ENCODE measurements around the gene NTM.

DNA sequence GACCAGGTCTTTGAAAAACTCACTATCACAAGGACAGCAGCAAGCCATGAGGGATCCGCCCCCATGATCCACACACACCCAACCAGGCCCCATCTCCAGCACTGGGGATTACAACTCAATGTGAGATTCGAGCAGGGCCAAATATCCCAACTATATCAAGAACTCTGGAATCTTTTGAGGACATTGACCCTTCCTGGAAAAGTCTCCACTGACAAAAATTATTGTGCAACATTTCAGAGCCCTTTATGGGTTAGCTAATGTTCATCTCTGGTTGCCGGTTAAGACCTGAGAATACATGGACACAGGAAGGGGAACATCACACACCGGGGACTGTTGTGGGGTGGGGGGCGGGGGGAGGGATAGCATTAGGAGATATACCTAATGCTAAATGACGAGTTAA, 479.1 kb downstream of the NTM start:
- TF ChIP-seq, protein P1, sequence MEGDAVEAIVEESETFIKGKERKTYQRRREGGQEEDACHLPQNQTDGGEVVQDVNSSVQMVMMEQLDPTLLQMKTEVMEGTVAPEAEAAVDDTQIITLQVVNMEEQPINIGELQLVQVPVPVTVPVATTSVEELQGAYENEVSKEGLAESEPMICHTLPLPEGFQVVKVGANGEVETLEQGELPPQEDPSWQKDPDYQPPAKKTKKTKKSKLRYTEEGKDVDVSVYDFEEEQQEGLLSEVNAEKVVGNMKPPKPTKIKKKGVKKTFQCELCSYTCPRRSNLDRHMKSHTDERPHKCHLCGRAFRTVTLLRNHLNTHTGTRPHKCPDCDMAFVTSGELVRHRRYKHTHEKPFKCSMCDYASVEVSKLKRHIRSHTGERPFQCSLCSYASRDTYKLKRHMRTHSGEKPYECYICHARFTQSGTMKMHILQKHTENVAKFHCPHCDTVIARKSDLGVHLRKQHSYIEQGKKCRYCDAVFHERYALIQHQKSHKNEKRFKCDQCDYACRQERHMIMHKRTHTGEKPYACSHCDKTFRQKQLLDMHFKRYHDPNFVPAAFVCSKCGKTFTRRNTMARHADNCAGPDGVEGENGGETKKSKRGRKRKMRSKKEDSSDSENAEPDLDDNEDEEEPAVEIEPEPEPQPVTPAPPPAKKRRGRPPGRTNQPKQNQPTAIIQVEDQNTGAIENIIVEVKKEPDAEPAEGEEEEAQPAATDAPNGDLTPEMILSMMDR (tag by site-specific recombination; IDR thresholded peaks at IDR 0.05), result no peak
- TF ChIP-seq, protein P2, sequence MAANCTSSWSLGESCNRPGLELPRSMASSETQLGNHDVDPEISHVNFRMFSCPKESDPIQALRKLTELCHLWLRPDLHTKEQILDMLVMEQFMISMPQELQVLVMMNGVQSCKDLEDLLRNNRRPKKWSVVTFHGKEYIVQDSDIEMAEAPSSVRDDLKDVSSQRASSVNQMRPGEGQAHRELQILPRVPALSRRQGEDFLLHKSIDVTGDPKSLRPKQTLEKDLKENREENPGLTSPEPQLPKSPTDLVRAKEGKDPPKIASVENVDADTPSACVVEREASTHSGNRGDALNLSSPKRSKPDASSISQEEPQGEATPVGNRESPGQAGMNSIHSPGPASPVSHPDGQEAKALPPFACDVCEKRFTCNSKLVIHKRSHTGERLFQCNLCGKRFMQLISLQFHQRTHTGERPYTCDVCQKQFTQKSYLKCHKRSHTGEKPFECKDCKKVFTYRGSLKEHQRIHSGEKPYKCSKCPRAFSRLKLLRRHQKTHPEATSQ (tag by site-specific recombination; IDR thresholded peaks at IDR 0.05), result no peak
- no peak for TF ChIP-seq ZNF121 (tag by site-specific recombination; IDR thresholded peaks at IDR 0.05)
- no peak for TF ChIP-seq ZNF837 (tag by site-specific recombination; IDR thresholded peaks at IDR 0.05)
- TF ChIP-seq SETDB1 (IDR thresholded peaks at IDR 0.05; ENCODE audit: insufficient read length, low read length), result no peak
- no peak for TF ChIP-seq ZFP69B (tag by site-specific recombination; IDR thresholded peaks at IDR 0.05)
- TF ChIP-seq, protein P3, sequence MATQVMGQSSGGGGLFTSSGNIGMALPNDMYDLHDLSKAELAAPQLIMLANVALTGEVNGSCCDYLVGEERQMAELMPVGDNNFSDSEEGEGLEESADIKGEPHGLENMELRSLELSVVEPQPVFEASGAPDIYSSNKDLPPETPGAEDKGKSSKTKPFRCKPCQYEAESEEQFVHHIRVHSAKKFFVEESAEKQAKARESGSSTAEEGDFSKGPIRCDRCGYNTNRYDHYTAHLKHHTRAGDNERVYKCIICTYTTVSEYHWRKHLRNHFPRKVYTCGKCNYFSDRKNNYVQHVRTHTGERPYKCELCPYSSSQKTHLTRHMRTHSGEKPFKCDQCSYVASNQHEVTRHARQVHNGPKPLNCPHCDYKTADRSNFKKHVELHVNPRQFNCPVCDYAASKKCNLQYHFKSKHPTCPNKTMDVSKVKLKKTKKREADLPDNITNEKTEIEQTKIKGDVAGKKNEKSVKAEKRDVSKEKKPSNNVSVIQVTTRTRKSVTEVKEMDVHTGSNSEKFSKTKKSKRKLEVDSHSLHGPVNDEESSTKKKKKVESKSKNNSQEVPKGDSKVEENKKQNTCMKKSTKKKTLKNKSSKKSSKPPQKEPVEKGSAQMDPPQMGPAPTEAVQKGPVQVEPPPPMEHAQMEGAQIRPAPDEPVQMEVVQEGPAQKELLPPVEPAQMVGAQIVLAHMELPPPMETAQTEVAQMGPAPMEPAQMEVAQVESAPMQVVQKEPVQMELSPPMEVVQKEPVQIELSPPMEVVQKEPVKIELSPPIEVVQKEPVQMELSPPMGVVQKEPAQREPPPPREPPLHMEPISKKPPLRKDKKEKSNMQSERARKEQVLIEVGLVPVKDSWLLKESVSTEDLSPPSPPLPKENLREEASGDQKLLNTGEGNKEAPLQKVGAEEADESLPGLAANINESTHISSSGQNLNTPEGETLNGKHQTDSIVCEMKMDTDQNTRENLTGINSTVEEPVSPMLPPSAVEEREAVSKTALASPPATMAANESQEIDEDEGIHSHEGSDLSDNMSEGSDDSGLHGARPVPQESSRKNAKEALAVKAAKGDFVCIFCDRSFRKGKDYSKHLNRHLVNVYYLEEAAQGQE (tag by site-specific recombination; IDR thresholded peaks at IDR 0.05), result no peak

Data from HEK293 (cell line).